Caco-2 (cell line): Measurements from ENCODE around the gene MGST2. TPM values are rescaled to one million over a fixed set of nuclear protein-coding genes. Genes with fewer than 3 reads are reported as not detected.

Source experiments
- BruUV-seq: library from RNA; stranded (reverse); fragments of 400-500 nt; replicated peaks from 2 replicates; lab custom pipeline; 2021; lab: Mats Ljungman, UMichigan
- CTCF ChIA-PET: fragments of 300-600 bp; sonication (Branson Sonifier 250); formaldehyde crosslinking; loops from one replicate; lab custom pipeline; 2022; ENCODE audit warnings: antibody characterized with exemption; lab: Charles Lee
- POLR2A ChIA-PET: fragments of 300-600 bp; sonication (Branson Sonifier 250); formaldehyde crosslinking; loops from one replicate; lab custom pipeline; 2022; ENCODE audit warnings: antibody characterized with exemption; lab: Charles Lee
- DNase-seq, 2 experiments: peaks; one replicate each; pipeline versions ENCODE4 v3.0.0 to v3.0.0-alpha.2; 2020 to 2022
- H3K27me3 ChIP-seq: replicated peaks from 2 replicates; pipeline ENCODE4 v1.6.0; 2011; ENCODE audit warnings: low read length; ENCODE audit not compliant: control insufficient read depth, insufficient read depth
- H3K36me3 ChIP-seq: 2 replicates; pipeline ENCODE4 v1.5.1; 2011; ENCODE audit warnings: low read length; ENCODE audit not compliant: control insufficient read depth, insufficient read depth
- H3K4me1 ChIP-seq: fragments of 250-450 bp; sonication (Bioruptor Pico); 2 replicates; pipeline ENCODE4 v1.5.1; 2020; ENCODE audit warnings: mild to moderate bottlenecking
- H3K4me3 ChIP-seq: 2 replicates; pipeline ENCODE4 v1.5.1; 2011; ENCODE audit warnings: low read depth, mild to moderate bottlenecking, control low read depth, low read length
- H3K9me3 ChIP-seq: fragments of 250-450 bp; sonication (Bioruptor Pico); 2 replicates; pipeline ENCODE4 v1.5.1; 2020; ENCODE audit warnings: mild to moderate bottlenecking, moderate library complexity
- H3K27ac Mint-ChIP-seq: one replicate; pipeline ENCODE4 v1.8.0; 2022; ENCODE audit warnings: mixed read lengths; ENCODE audit not compliant: unreplicated experiment
- H3K27me3 Mint-ChIP-seq: one replicate; pipeline ENCODE4 v1.8.0; 2022; ENCODE audit warnings: mixed read lengths; ENCODE audit not compliant: insufficient read depth, unreplicated experiment
- H3K36me3 Mint-ChIP-seq: one replicate; pipeline ENCODE4 v1.8.0; 2022; ENCODE audit warnings: mild to moderate bottlenecking, mixed read lengths; ENCODE audit not compliant: insufficient read depth, unreplicated experiment
- H3K4me1 Mint-ChIP-seq: one replicate; pipeline ENCODE4 v1.8.0; 2022; ENCODE audit warnings: low read depth, mixed read lengths; ENCODE audit not compliant: unreplicated experiment
- H3K4me3 Mint-ChIP-seq: one replicate; pipeline ENCODE4 v1.8.0; 2022; ENCODE audit warnings: mild to moderate bottlenecking, moderate library complexity, mixed read lengths; ENCODE audit not compliant: unreplicated experiment
- H3K9me3 Mint-ChIP-seq: one replicate; pipeline ENCODE4 v1.8.0; 2022; ENCODE audit warnings: mixed read lengths; ENCODE audit not compliant: unreplicated experiment
- CTCF ChIP-seq, 2 experiments: fragments of 200-600 bp in 1 of 2; IDR thresholded peaks; 1 replicate in 1 of 2; 2 replicates in 1 of 2; pipeline versions ENCODE4 v1.5.1 to v1.8.0; 2011 to 2022; ENCODE audit warnings: antibody characterized with exemption in 1 of 2, control low read depth in 1 of 2, inconsistent platforms in 1 of 2, low read depth in 1 of 2, low read length in 1 of 2, mild to moderate bottlenecking in 1 of 2, moderate library complexity in 1 of 2; ENCODE audit not compliant: insufficient read depth in 1 of 2, severe bottlenecking in 1 of 2, unreplicated experiment in 1 of 2
- intact Hi-C: fragments of 100-400 bp; cut with micrococcal nuclease; formaldehyde crosslinking; loops from one replicate; pipeline ENCODE4 v1.10.0; 2022; ENCODE audit not compliant: unreplicated experiment
- total RNA-seq: library from RNA; stranded (reverse); gene quantifications from 2 replicates; pipeline ENCODE4 v1.2.3, GENCODE V29; 2022

MGST2 gene
- total RNA-seq, 1 experiment from 2014 or later = 81.7 TPM

DNA sequence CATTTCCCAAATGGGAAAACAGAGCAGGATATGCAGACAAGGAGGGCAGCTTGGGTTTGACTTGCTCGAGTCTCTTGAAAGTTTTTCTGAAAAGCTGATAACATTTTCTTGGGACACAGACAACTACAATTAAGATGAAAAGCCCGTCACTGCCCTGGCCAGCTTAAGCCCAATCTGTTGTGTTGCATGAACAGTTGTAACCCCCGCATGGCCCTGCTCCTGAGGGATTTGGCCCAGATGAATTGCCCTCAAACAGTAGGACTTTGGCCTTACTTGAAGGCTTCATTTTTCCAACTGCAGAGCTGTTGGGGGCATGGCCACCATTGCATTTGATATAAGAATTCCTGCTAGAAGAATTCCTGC lies 40.5 kb upstream of the MGST2 start:
- POLR2A ChIA-PET = interaction anchor here (1.3 kb wide), 1 partner anchor 41 kb away, joined by 3 read pairs; the partner anchor contains the start of gene MGST2
- H3K27me3 Mint-ChIP-seq = no peaks in the 10 kb centered on the region

GRCh38 chr4:139625482-139625881 lies 40.1 kb upstream of the MGST2 start:
- Histone ChIP-seq H3K36me3 (no peaks in the 10 kb centered on the region), H3K9me3 (peaks cover 8% of the 10 kb centered on the region), H3K27me3 (no peaks in the 10 kb centered on the region), H3K4me1 (peaks cover 32% of the 10 kb centered on the region), H3K4me3 (no peak overlapping the region)
- ChIA-PET POLR2A (interaction anchor here (1.3 kb wide), 1 partner anchor 40 kb away, joined by 3 read pairs; the partner anchor contains the start of gene MGST2), CTCF (no interaction called here)
- intact Hi-C loops = loop anchor here (2.0 kb wide), 1 partner anchor 23 kb away; no protein-coding TSS in a partner anchor
- no peak for TF ChIP-seq CTCF (IDR thresholded peaks at IDR 0.05; ENCODE audit: insufficient read depth in 1 of 2, low read depth in 1 of 2, low read length in 1 of 2, severe bottlenecking in 1 of 2, unreplicated experiment in 1 of 2)
- Mint-ChIP-seq H3K27ac (peak overlapping the region; percentile 88), H3K4me1 (peaks cover 30% of the 10 kb centered on the region), H3K27me3 (no peaks in the 10 kb centered on the region), H3K4me3 (no peak overlapping the region), H3K36me3 (peaks cover 10% of the 10 kb centered on the region), H3K9me3 (peaks cover 8% of the 10 kb centered on the region)
- BruUV-seq = no TSS peak
- DNase-seq = no peak

More for the DNA sequence above, 40.5 kb upstream of the MGST2 start:
- H3K36me3 ChIP-seq = no peaks in the 10 kb centered on the region
- no peak for DNase-seq
- CTCF ChIA-PET = no interaction called here
- peaks cover 9% of the 10 kb centered on the region for H3K36me3 Mint-ChIP-seq
- TF ChIP-seq CTCF (IDR thresholded peaks at IDR 0.05; ENCODE audit: insufficient read depth in 1 of 2, low read depth in 1 of 2, low read length in 1 of 2, severe bottlenecking in 1 of 2, unreplicated experiment in 1 of 2) = no peak
- peaks cover 27% of the 10 kb centered on the region for H3K4me1 Mint-ChIP-seq
- H3K4me3 ChIP-seq = no peak overlapping the region
- H3K9me3 ChIP-seq = peaks cover 4% of the 10 kb centered on the region
- peak overlapping the region; percentile 49 for H3K4me3 Mint-ChIP-seq
- H3K9me3 Mint-ChIP-seq = peaks cover 3% of the 10 kb centered on the region
- BruUV-seq = TSS peak; percentile 90
- H3K27me3 ChIP-seq = no peaks in the 10 kb centered on the region
- H3K27ac Mint-ChIP-seq = peak overlapping the region; percentile 88
- intact Hi-C loops = loop anchor here (2.0 kb wide), 1 partner anchor 22 kb away; no protein-coding TSS in a partner anchor
- peaks cover 30% of the 10 kb centered on the region for H3K4me1 ChIP-seq

GRCh38 chr4:139628184-139629012 lies 37.2 kb upstream of the MGST2 start:
- Histone ChIP-seq H3K4me3 (no peak overlapping the region), H3K9me3 (peaks cover 10% of the 10 kb centered on the region), H3K27me3 (no peaks in the 10 kb centered on the region), H3K4me1 (peaks cover 47% of the 10 kb centered on the region), H3K36me3 (no peaks in the 10 kb centered on the region)
- no peak for DNase-seq
- H3K27ac Mint-ChIP-seq = no peak overlapping the region
- H3K9me3 Mint-ChIP-seq = peaks cover 35% of the 10 kb centered on the region
- CTCF ChIA-PET = interaction anchor here (0.7 kb wide), 1 partner anchor 113 kb away, joined by 5 read pairs; no protein-coding TSS in a partner anchor
- intact Hi-C loops = no loop called here
- POLR2A ChIA-PET = no interaction called here
- peaks cover 20% of the 10 kb centered on the region for H3K36me3 Mint-ChIP-seq
- peaks cover 28% of the 10 kb centered on the region for H3K4me1 Mint-ChIP-seq
- no peaks in the 10 kb centered on the region for H3K27me3 Mint-ChIP-seq
- no TSS peak for BruUV-seq
- TF ChIP-seq CTCF (IDR thresholded peaks at IDR 0.05; ENCODE audit: insufficient read depth in 1 of 2, low read depth in 1 of 2, low read length in 1 of 2, severe bottlenecking in 1 of 2, unreplicated experiment in 1 of 2) = no peak
- H3K4me3 Mint-ChIP-seq = no peak overlapping the region
